ENCODE data around the gene DYRK2.
"Not testable (repeated sequence)": the region's sequence is repeated elsewhere in the genome, so short reads cannot be mapped to it uniquely, and the experiment has no call there.

The DYRK2 gene

GRCh38 chr12:67672507-67672906, 24.0 kb downstream of the DYRK2 start:
- not testable (repeated sequence) for DNase-seq

- not testable (repeated sequence) for DNase-seq
These were observed 25.0 kb downstream of the DYRK2 start for GRCh38 chr12:67673509-67673908.

- no peak for DNase-seq
These were observed 25.9 kb downstream of the DYRK2 start for GRCh38 chr12:67674417-67674816.

GRCh38 chr12:67676624-67677023, 28.1 kb downstream of the DYRK2 start:
- no peak for DNase-seq

GRCh38 chr12:67677166-67677565, 28.6 kb downstream of the DYRK2 start:
- DNase-seq, result no peak

GRCh38 chr12:67681105-67681778, 32.7 kb downstream of the DYRK2 start:
- no peak for DNase-seq

GRCh38 chr12:67681941-67682620, 33.5 kb downstream of the DYRK2 start:
- no peak for DNase-seq

- no peak for DNase-seq
These were observed 40.8 kb downstream of the DYRK2 start for GRCh38 chr12:67689385-67689784.

GRCh38 chr12:67690656-67691055, 42.1 kb downstream of the DYRK2 start:
- DNase-seq, result no peak

GRCh38 chr12:67691220-67691619, 42.7 kb downstream of the DYRK2 start:
- no peak for DNase-seq

GRCh38 chr12:67692135-67692534, 43.6 kb downstream of the DYRK2 start:
- no peak for DNase-seq

- DNase-seq, result no peak
These were observed 44.4 kb downstream of the DYRK2 start for GRCh38 chr12:67692966-67693365.

- no peak for DNase-seq
These were observed 45.3 kb downstream of the DYRK2 start for GRCh38 chr12:67693894-67694293.

- DNase-seq, result no peak
These were observed 45.9 kb downstream of the DYRK2 start for GRCh38 chr12:67694306-67694900.

GRCh38 chr12:67695974-67696373, 47.4 kb downstream of the DYRK2 start:
- no peak for DNase-seq

GRCh38 chr12:67697443-67697842, 48.9 kb downstream of the DYRK2 start:
- no peak for DNase-seq

- DNase-seq, result no peak
These were observed 49.4 kb downstream of the DYRK2 start for GRCh38 chr12:67697967-67698366.

- no peak for DNase-seq
These were observed 50.4 kb downstream of the DYRK2 start for GRCh38 chr12:67698672-67699581.

GRCh38 chr12:67701121-67701520, 52.6 kb downstream of the DYRK2 start:
- DNase-seq, result no peak

GRCh38 chr12:67702136-67702535, 53.6 kb downstream of the DYRK2 start:
- no peak for DNase-seq

GRCh38 chr12:67704071-67704470, 55.5 kb downstream of the DYRK2 start:
- no peak for DNase-seq

GRCh38 chr12:67705394-67706370, 57.1 kb downstream of the DYRK2 start:
- DNase-seq, result no peak
